H1 (cell line): ENCODE results near the gene FRMPD4. TPM values are rescaled to one million over a fixed set of nuclear protein-coding genes. Genes with fewer than 3 reads are reported as not detected.

Experiments used
- CTCF ChIA-PET: fragments of 300-600 bp; sonication (Branson Sonifier 250); formaldehyde crosslinking; loops from one replicate; lab custom pipeline; 2021; ENCODE audit not compliant: partially characterized antibody; lab: Charles Lee
- POLR2A ChIA-PET: fragments of 300-600 bp; sonication (Branson Sonifier 250); formaldehyde crosslinking; loops from one replicate; lab custom pipeline; 2021; ENCODE audit warnings: inconsistent platforms; ENCODE audit not compliant: partially characterized antibody; lab: Charles Lee
- DNase-seq, 2 experiments: peaks; one replicate each; pipeline versions ENCODE4 v3.0.0 to v3.0.0-alpha.2; 2010 to 2022; ENCODE audit warnings: low spot score in 2 of 2, low read depth in 1 of 2, mixed read lengths in 1 of 2
- FAIRE-seq: peaks from 2 replicates; lab custom pipeline; 2011; peaks lifted over from hg19 to GRCh38; lab: Jason Lieb, UNC
- H2AFZ ChIP-seq: 2 replicates; pipeline ENCODE4 v1.8.1; 2012; ENCODE audit warnings: low read length, inconsistent platforms
- H2AK5ac ChIP-seq: 2 replicates; pipeline ENCODE4 v1.6.1; 2013; ENCODE audit warnings: low read depth, low read length
- H2BK120ac ChIP-seq: replicated peaks from 2 replicates; pipeline ENCODE3; 2013; ENCODE audit warnings: low read depth, low read length, inconsistent platforms
- H2BK12ac ChIP-seq: 2 replicates; pipeline ENCODE4 v1.6.1; 2013; ENCODE audit warnings: low read depth, low read length
- H2BK15ac ChIP-seq: 2 replicates; pipeline ENCODE4 v1.6.1; 2013; ENCODE audit warnings: low read length
- H2BK20ac ChIP-seq: 2 replicates; pipeline ENCODE4 v1.6.1; 2013; ENCODE audit warnings: low read length
- H2BK5ac ChIP-seq: 2 replicates; pipeline ENCODE4 v1.6.1; 2013; ENCODE audit warnings: low read depth, low read length
- H3K14ac ChIP-seq: 2 replicates; pipeline ENCODE4 v1.6.1; 2013; ENCODE audit warnings: inconsistent platforms; ENCODE audit not compliant: insufficient read length
- H3K18ac ChIP-seq: 2 replicates; pipeline ENCODE4 v1.6.1; 2013; ENCODE audit warnings: low read length; ENCODE audit errors: extremely low read depth
- H3K23ac ChIP-seq: 2 replicates; pipeline ENCODE4 v1.6.1; 2013; ENCODE audit warnings: inconsistent platforms; ENCODE audit not compliant: insufficient read length
- H3K23me2 ChIP-seq: 2 replicates; pipeline ENCODE4 v1.6.1; 2013; ENCODE audit warnings: low read depth, low read length
- H3K27ac ChIP-seq: 2 replicates; pipeline ENCODE4 v1.6.1; 2011; ENCODE audit warnings: low read depth, low read length, inconsistent platforms
- H3K27me3 ChIP-seq, 4 experiments: replicated peaks in 1 of 4; 1 replicate in 1 of 4; 2 replicates in 3 of 4; pipeline versions ENCODE4 v1.6.1 to v1.8.1; 2011 to 2013; ENCODE audit warnings: low read length in 3 of 4, mild to moderate bottlenecking in 3 of 4, inconsistent platforms in 2 of 4, mixed read lengths in 2 of 4, moderate library complexity in 1 of 4; ENCODE audit not compliant: control insufficient read depth in 3 of 4, insufficient read depth in 3 of 4; ENCODE audit errors: extremely low read depth in 1 of 4
- H3K36me3 ChIP-seq, 4 experiments: 2 replicates each; pipeline versions ENCODE4 v1.6.1 to v1.8.1; 2011 to 2013; ENCODE audit warnings: mild to moderate bottlenecking in 4 of 4, low read length in 3 of 4, moderate library complexity in 2 of 4, control low read depth in 1 of 4, inconsistent platforms in 1 of 4; ENCODE audit not compliant: insufficient read depth in 4 of 4, control insufficient read depth in 2 of 4
- H3K4ac ChIP-seq: replicated peaks from 2 replicates; pipeline ENCODE3; 2013; ENCODE audit warnings: low read length, low read depth, mixed read lengths, inconsistent platforms; ENCODE audit not compliant: insufficient read length
- H3K4me1 ChIP-seq, 4 experiments: replicated peaks in 1 of 4; 1 replicate in 1 of 4; 2 replicates in 3 of 4; pipeline versions ENCODE4 v1.6.1 to v1.8.1; 2011 to 2013; ENCODE audit warnings: low read length in 3 of 4, inconsistent platforms in 2 of 4, mixed read lengths in 1 of 4; ENCODE audit not compliant: insufficient read depth in 4 of 4, control insufficient read depth in 3 of 4
- H3K4me2 ChIP-seq, 2 experiments: 2 replicates each; pipeline versions ENCODE4 v1.6.1 to v1.8.1; 2011 to 2013; ENCODE audit warnings: low read depth in 2 of 2, low read length in 2 of 2, control low read depth in 1 of 2, inconsistent platforms in 1 of 2, mild to moderate bottlenecking in 1 of 2; ENCODE audit not compliant: insufficient read depth in 1 of 2
- H3K4me3 ChIP-seq, 4 experiments: fragments of 200-600, 300-600 bp in 1 of 4; sonication (generic), shearing (Covaris generic), sonication (Bioruptor Twin) in 1 of 4; 2 replicates each; pipeline versions ENCODE4 v1.5.1 to v1.8.1; 2011 to 2016; ENCODE audit warnings: low read length in 4 of 4, low read depth in 3 of 4, control low read depth in 2 of 4, inconsistent platforms in 2 of 4, mild to moderate bottlenecking in 2 of 4, mixed read lengths in 1 of 4, moderate library complexity in 1 of 4; ENCODE audit not compliant: insufficient read depth in 2 of 4; ENCODE audit errors: extremely low read depth in 1 of 4
- H3K56ac ChIP-seq: replicated peaks from 2 replicates; pipeline ENCODE3; 2013; ENCODE audit warnings: low read depth, mild to moderate bottlenecking, mixed read lengths, low read length, inconsistent platforms; ENCODE audit not compliant: insufficient read length
- H3K79me1 ChIP-seq: 2 replicates; pipeline ENCODE4 v1.6.1; 2013; ENCODE audit warnings: low read depth, low read length, control low read depth
- H3K79me2 ChIP-seq, 2 experiments: 2 replicates each; pipeline versions ENCODE4 v1.6.1 to v1.8.1; 2012 to 2013; ENCODE audit warnings: low read length in 2 of 2, mild to moderate bottlenecking in 2 of 2, inconsistent platforms in 1 of 2; ENCODE audit not compliant: insufficient read depth in 2 of 2, control insufficient read depth in 1 of 2
- H3K9ac ChIP-seq, 4 experiments: replicated peaks in 1 of 4; 1 replicate in 1 of 4; 2 replicates in 3 of 4; pipeline versions ENCODE4 v1.6.1 to v1.8.1; 2011 to 2013; ENCODE audit warnings: low read depth in 3 of 4, low read length in 3 of 4, control low read depth in 2 of 4, mild to moderate bottlenecking in 2 of 4, moderate library complexity in 2 of 4, inconsistent platforms in 1 of 4; ENCODE audit errors: extremely low read depth in 1 of 4
- H3K9me3 ChIP-seq, 2 experiments: 2 replicates each; pipeline versions ENCODE4 v1.6.1 to v1.8.1; 2012 to 2013; ENCODE audit warnings: mild to moderate bottlenecking in 2 of 2, moderate library complexity in 2 of 2, control low read depth in 1 of 2, inconsistent platforms in 1 of 2, low read depth in 1 of 2, low read length in 1 of 2, mixed read lengths in 1 of 2; ENCODE audit not compliant: insufficient read depth in 2 of 2
- H4K20me1 ChIP-seq, 2 experiments: replicated peaks in 1 of 2; 2 replicates each; pipeline versions ENCODE3 to v1.8.1; 2011 to 2013; ENCODE audit warnings: inconsistent platforms in 2 of 2, low read length in 2 of 2, mild to moderate bottlenecking in 1 of 2; ENCODE audit not compliant: insufficient read depth in 2 of 2, control insufficient read depth in 1 of 2
- H4K5ac ChIP-seq: 2 replicates; pipeline ENCODE4 v1.6.1; 2013; ENCODE audit warnings: low read length, low read depth, mixed read lengths, inconsistent platforms; ENCODE audit not compliant: insufficient read length
- H4K8ac ChIP-seq: 2 replicates; pipeline ENCODE4 v1.8.0; 2013; ENCODE audit warnings: mild to moderate bottlenecking, moderate library complexity, low read length, inconsistent platforms; ENCODE audit not compliant: insufficient read depth; ENCODE audit errors: extremely low read depth
- H4K91ac ChIP-seq: replicated peaks from 2 replicates; pipeline ENCODE3; 2013; ENCODE audit warnings: low read length, mixed read lengths, inconsistent platforms; ENCODE audit not compliant: insufficient read length
- ASH2L ChIP-seq: fragments of 200-600, 300-600 bp; sonication (generic); IDR thresholded peaks from one replicate; pipeline ENCODE4 v1.7.1; 2017; ENCODE audit warnings: low read length
- ATF3 ChIP-seq: IDR thresholded peaks from 2 replicates; pipeline ENCODE4 v1.6.1; 2011; ENCODE audit warnings: low read depth, mild to moderate bottlenecking, low read length; ENCODE audit not compliant: insufficient read depth
- BCL11A ChIP-seq, 2 experiments: IDR thresholded peaks; one replicate each; pipeline ENCODE4 v1.6.1; 2011; ENCODE audit warnings: low read depth in 2 of 2, low read length in 2 of 2, mild to moderate bottlenecking in 2 of 2
- BRCA1 ChIP-seq: IDR thresholded peaks from 2 replicates; pipeline ENCODE4 v1.6.1; 2012; ENCODE audit warnings: low read depth, low read length, improper control_type of control experiment
- CHD2 ChIP-seq: IDR thresholded peaks from 2 replicates; pipeline ENCODE4 v1.6.1; 2012; ENCODE audit warnings: low read length, improper control_type of control experiment
- EZH2 ChIP-seq: fragments of 200-600 bp; sonication (generic); IDR thresholded peaks from 2 replicates; pipeline ENCODE4 v1.7.1; 2012; ENCODE audit warnings: low read depth, mild to moderate bottlenecking, moderate library complexity, low read length, inconsistent platforms; ENCODE audit not compliant: severe bottlenecking
- JUN ChIP-seq: IDR thresholded peaks from 2 replicates; pipeline ENCODE4 v1.6.1; 2011; ENCODE audit warnings: low read depth, mild to moderate bottlenecking, improper control_type of control experiment, low read length
- KDM4A ChIP-seq: IDR thresholded peaks from one replicate; pipeline ENCODE4 v1.7.1; 2012; ENCODE audit warnings: low read depth, mild to moderate bottlenecking, moderate library complexity, low read length, inconsistent platforms; ENCODE audit not compliant: severe bottlenecking
- PHF8 ChIP-seq: fragments of 200-600 bp; sonication (generic); conservative IDR thresholded peaks from 2 replicates; pipeline ENCODE4 v1.7.1; 2012; ENCODE audit warnings: low read depth, mild to moderate bottlenecking, inconsistent platforms, low read length, moderate library complexity
- POLR2AphosphoS5 ChIP-seq: IDR thresholded peaks from 2 replicates; pipeline ENCODE4 v1.6.1; 2011; ENCODE audit warnings: low read depth, low read length
- POU5F1 ChIP-seq: IDR thresholded peaks from 2 replicates; pipeline ENCODE4 v1.6.1; 2011; ENCODE audit warnings: low read depth, mild to moderate bottlenecking, low read length, moderate library complexity
- SAP30 ChIP-seq: fragments of 300-600 bp; sonication (generic); IDR thresholded peaks from 2 replicates; pipeline ENCODE4 v1.7.1; 2012; ENCODE audit warnings: low read length, moderate library complexity, mild to moderate bottlenecking, inconsistent platforms; ENCODE audit not compliant: insufficient read depth, insufficient replicate concordance
- TAF1 ChIP-seq: IDR thresholded peaks from 2 replicates; pipeline ENCODE4 v1.6.1; 2011; ENCODE audit warnings: mild to moderate bottlenecking, low read depth, low read length
- TEAD4 ChIP-seq: IDR thresholded peaks from 2 replicates; pipeline ENCODE4 v1.6.1; 2012; ENCODE audit warnings: low read depth, low read length, inconsistent platforms, mixed read lengths
- WGBS, 2 experiments: shearing (Covaris generic) in 1 of 2; methylation state at CpG; one replicate each; pipeline versions ENCODE4 v1.1.6 to v1.1.7; 2013 to 2015; ENCODE audit warnings: low lambda C conversion rate in 2 of 2, mixed read lengths in 2 of 2, inconsistent platforms in 1 of 2, low coverage in 1 of 2, missing lambda C conversion rate in 1 of 2; ENCODE audit not compliant: insufficient replicate concordance in 2 of 2, insufficient coverage in 1 of 2, insufficient read length in 1 of 2; ENCODE audit errors: extremely low coverage in 1 of 2, missing lambda C conversion rate in 1 of 2; 5-methylcytosine and 5-hydroxymethylcytosine counted together
- polyA plus RNA-seq, 7 experiments: library from polyadenylated mRNA; depleted of rRNA in 3 of 7; stranded (reverse) in 5 of 7; unstranded in 2 of 7; fragments of >200 nt in 5 of 7; fragments of 200-250 nt in 2 of 7; gene quantifications; 1 replicate in 5 of 7; 2 replicates in 1 of 7; 4 replicates in 1 of 7; pipeline versions ENCODE4 v1.2.1 to v1.2.3, GENCODE V29; 2011 to 2013; ENCODE audit warnings: missing spikeins in 2 of 7, mixed read lengths in 2 of 7
- total RNA-seq: library from RNA; stranded (reverse); fragmentation: NEBNext Ultra II Directional; extraction: Animal tissue kit (Norgen Biotek cat#: 25700); gene quantifications from 2 replicates; pipeline ENCODE4 v1.2.1, GENCODE V29; 2021

FRMPD4 gene
- total and polyA plus RNA-seq, 2 of the 8 experiments (the other 6 are each of a cell fraction or from before 2014, with no cell fraction given), result 0.02 to 0.37 TPM

GRCh38 chrX:12227412-12228041 lies 89.3 kb downstream of the FRMPD4 start:
- ChIA-PET CTCF (interaction anchor here (0.6 kb wide), 1 partner anchor 58 kb away, joined by 3 read pairs; no protein-coding TSS in a partner anchor), POLR2A (no interaction called here)
- Histone ChIP-seq H3K36me3 (no peaks in the 10 kb centered on the region), H4K8ac (no peak overlapping the region), H2BK120ac (no peak overlapping the region), H3K4me2 (no peak overlapping the region), H4K20me1 (no peaks in the 10 kb centered on the region), H2BK12ac (no peak overlapping the region), H3K23me2 (no peaks in the 10 kb centered on the region), H3K27me3 (no peaks in the 10 kb centered on the region), H3K9me3 (no peaks in the 10 kb centered on the region), H3K14ac (no peak overlapping the region), H2AFZ (no peak overlapping the region), H3K79me2 (no peaks in the 10 kb centered on the region), H2BK15ac (no peak overlapping the region), H2BK20ac (no peak overlapping the region), H3K56ac (no peak overlapping the region), H4K5ac (no peak overlapping the region), H3K4me3 (no peak overlapping the region), H3K4me1 (no peaks in the 10 kb centered on the region), H3K79me1 (no peaks in the 10 kb centered on the region), H4K91ac (no peak overlapping the region), H2BK5ac (no peak overlapping the region), H3K9ac (no peak overlapping the region), H3K4ac (no peak overlapping the region), H2AK5ac (no peak overlapping the region), H3K27ac (no peak overlapping the region), H3K23ac (no peak overlapping the region), H3K18ac (no peak overlapping the region)
- DNase-seq (no peak), FAIRE-seq (no peak)
- 86% methylated on average over 1 of the region's 2 CpGs; no CpG with 5 or more reads in 1 of the 2 experiments for WGBS, 2 experiments
- TF ChIP-seq POU5F1 (no peak), PHF8 (no peak), JUN (no peak), CHD2 (no peak), BCL11A (IDR thresholded peaks at IDR 0.05; ENCODE audit: low read depth in 2 of 2, low read length in 2 of 2) (no peak), TAF1 (no peak), TEAD4 (no peak), BRCA1 (no peak), SAP30 (no peak), ATF3 (no peak), ASH2L (no peak), EZH2 (no peak), POLR2AphosphoS5 (no peak), KDM4A (no peak)
